Esophagus squamous epithelium (tissue), 4 donors: ENCODE measurements around the gene CAPN8.

Source experiments
- POLR2A ChIP-seq, 4 donors: fragments of 450-650 bp; IDR thresholded peaks; one replicate each; pipeline ENCODE4 v1.6.1; 2017; ENCODE audit warnings: antibody characterized with exemption in 4 of 4, mild to moderate bottlenecking in 4 of 4, moderate library complexity in 3 of 4
- TF ChIP-seq, protein P1 (sequence below), 6 experiments: fragments of 450-650 bp in 4 of 6; fragments of 200-600 bp in 2 of 6; sonication (generic) in 2 of 6; IDR thresholded peaks; one replicate each; pipeline ENCODE4 v1.5.1; 2016 to 2019; ENCODE audit warnings: antibody characterized with exemption in 6 of 6, mild to moderate bottlenecking in 4 of 6, moderate library complexity in 4 of 6

DNA sequence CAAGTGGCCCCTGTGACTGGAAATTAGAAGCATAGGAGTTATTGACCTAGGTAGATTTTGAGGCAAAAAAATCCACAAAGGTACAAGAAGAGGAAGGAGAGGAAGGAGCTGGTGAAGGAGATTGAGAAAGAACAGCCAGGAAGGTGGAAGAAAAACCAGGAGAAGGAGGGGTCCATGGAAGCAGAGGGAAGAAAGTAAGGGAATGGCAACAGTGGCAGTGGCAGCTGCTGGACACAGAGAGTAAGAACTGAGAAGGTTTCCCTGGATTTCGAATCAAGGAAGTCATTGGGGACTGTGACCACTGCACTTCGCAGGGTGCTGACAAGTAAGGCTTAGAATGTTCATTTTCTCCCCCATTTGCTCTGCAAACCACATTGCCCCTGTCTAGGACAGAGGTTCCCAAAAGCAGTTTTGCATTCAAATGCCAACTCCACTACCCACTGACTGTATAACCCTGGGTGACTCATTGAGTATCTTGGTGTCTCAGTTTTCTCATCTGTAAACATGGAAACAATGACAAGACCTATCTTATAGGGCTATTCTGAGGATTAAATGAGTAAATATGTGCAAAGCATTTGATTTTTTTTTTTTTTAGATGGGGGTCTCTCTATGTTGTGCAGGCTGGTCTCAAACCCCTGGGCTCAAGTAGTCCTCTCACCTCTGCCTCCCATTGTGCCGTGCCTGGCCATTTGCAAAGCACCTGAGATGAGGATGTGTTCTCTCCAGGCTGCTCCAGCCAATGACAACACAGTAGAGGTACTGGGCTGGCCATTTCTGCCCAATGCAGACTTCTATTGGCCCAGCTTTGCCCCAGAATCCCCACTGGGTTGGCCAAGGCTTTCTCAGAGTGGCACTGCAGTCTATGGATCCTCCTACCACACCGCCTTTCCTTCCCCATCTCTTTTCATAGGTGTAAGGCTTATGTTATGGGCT is 37.5 kb upstream of the CAPN8 start:
- no peak for TF ChIP-seq POLR2A (IDR thresholded peaks at IDR 0.05)
- TF ChIP-seq, protein P1, sequence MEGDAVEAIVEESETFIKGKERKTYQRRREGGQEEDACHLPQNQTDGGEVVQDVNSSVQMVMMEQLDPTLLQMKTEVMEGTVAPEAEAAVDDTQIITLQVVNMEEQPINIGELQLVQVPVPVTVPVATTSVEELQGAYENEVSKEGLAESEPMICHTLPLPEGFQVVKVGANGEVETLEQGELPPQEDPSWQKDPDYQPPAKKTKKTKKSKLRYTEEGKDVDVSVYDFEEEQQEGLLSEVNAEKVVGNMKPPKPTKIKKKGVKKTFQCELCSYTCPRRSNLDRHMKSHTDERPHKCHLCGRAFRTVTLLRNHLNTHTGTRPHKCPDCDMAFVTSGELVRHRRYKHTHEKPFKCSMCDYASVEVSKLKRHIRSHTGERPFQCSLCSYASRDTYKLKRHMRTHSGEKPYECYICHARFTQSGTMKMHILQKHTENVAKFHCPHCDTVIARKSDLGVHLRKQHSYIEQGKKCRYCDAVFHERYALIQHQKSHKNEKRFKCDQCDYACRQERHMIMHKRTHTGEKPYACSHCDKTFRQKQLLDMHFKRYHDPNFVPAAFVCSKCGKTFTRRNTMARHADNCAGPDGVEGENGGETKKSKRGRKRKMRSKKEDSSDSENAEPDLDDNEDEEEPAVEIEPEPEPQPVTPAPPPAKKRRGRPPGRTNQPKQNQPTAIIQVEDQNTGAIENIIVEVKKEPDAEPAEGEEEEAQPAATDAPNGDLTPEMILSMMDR (IDR thresholded peaks at IDR 0.05) = no peak
